GM21723 (cell line): ENCODE results near the gene LMTK2.
"Not testable (repeated sequence)": the region's sequence is repeated elsewhere in the genome, so short reads cannot be mapped to it uniquely, and the experiment has no call there.

Source experiments
- ATAC-seq: cut with Tn5 transposase; IDR thresholded peaks from one replicate; pipeline ENCODE4 v1.9.1; 2021; ENCODE audit warnings: mild to moderate bottlenecking, moderate library complexity; ENCODE audit not compliant: unreplicated experiment

The LMTK2 gene

GRCh38 chr7:98215561-98216495, 109.2 kb downstream of the LMTK2 start:
- ATAC-seq = no peak

DNA sequence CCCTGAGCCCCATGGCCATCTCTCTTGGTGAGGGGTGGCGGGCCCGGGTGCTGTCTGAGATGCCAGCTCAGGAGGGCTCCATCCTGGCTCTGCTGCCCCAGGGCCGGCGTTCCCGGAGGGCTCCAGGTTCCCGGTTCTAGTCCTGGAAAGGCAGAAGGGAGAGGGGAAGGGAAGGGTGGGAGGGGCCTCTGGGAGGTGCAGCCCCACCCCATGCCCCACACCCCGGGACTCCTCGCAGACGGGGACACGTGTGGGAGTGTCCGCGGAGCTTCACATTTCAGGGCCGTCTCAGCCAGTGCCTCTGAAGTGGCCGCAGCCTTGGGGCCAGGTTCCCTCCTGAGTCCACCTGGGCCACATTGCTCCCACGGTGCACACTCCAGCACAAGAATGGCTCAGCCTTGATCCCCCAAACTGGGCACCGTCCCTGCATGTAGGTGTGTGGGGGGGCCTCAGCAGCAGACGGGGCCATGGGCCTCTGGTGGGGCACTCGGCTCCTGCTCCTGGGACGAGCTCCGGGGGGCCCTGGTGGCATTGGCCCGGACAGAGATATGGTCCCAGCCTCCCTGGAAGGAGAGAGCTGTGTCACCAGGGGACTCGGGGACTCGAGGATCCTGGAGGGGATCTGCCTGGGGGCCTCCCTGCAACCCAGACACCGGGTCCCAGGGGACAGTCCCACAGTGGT, 110.4 kb downstream of the LMTK2 start:
- no peak for ATAC-seq

GRCh38 chr7:98217623-98218582, 111.2 kb downstream of the LMTK2 start:
- no peak for ATAC-seq

- ATAC-seq = not testable (repeated sequence)
These were observed 112.7 kb downstream of the LMTK2 start for GRCh38 chr7:98219382-98219781.

DNA sequence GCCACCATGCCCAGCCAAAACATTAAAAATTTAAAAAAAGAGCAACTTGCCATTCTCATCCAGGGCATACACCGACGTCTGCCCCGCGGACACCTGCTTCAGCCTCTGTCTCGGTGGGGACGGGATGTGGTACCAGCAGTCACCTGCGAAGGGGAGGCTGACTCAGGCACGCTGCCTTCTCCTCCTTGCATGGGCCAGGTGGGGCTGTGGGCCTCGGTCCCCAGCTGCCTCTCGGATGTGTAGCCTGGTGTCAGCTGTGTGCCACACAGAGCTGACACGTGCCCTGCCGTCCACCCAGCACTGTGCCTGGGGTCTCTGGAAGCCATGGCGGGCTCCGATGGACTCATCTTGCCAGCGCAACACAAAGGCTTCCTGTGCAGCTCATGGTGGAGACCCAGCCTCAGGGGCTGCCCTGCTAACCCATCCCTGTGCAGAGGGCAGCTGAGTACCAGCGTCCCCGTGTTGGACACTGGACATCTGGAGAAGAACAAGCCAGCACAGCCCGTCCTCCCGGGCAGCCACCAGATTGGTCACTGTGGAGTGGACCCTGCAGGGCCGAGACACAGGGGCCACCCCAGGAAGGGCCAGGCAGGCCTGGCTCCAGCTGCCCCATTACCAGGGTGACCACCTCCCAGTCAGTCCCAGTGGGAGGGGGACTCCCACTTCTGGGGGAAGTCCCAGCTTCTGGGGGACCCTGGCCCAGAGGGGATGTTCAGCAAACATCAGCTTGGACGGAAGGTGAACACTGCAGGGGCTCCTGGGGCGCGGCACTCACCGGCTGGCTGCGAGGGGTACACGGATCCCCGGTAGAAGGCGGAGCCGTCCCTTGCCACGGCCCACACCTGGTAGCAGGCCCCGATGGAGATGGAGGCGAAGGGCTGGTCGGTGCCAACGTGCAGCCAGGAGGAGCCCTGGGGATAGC, 115.2 kb downstream of the LMTK2 start:
- ATAC-seq = no peak

- ATAC-seq = no peak
These were observed 116.0 kb downstream of the LMTK2 start for GRCh38 chr7:98222533-98223195.

DNA sequence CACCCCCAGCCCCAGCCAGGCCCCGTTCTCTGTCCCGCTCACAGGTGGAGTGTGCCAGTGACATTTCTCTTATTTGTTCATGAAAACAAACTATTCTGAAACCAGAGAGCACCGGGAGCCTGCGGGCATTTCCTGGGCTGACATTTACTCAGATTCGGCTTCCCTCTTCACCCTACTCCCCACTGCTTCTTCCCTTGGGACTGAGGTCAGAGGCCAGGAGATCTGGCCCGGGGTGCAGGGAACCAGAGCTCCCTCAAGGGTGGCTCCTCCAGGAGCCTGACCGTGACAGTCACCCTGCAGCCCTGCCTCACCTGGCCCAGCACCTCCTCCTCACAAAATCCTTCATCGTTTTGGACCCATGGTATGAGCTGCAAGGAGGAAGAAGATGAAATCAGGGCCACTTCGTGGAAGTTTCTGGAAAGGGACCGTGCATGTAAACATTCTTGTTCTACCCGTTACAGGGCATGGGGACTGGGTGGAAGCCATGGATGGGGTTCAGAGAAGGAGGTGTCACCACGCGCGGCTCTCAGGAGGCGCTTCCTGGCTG, 116.8 kb downstream of the LMTK2 start:
- no peak for ATAC-seq

- ATAC-seq = no peak
These were observed 117.4 kb downstream of the LMTK2 start for GRCh38 chr7:98223898-98224700.

DNA sequence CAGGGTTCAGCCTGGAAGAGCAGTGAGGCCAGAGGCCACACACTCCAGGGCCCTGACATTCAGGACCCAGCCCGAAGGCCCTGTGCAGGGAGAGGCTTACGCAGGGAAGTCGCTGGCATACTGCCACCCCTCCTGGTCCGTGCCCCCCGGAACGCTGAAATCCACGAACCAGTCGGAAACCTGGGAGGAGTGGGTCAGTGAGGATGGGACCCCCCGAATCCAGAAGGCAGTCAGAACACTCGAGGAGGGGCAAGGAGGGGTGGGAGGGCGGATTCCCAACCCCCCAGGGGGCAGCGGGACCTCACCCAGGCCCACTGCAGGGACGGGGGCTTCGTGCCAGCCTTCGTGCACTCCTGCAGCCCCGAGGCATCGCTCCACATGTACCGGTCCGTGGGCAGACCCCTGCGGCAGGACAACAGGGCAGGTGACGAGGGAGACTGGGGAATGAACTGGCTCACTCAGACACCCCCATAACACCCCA, 118.1 kb downstream of the LMTK2 start:
- no peak for ATAC-seq

- no peak for ATAC-seq
These were observed 119.4 kb downstream of the LMTK2 start for GRCh38 chr7:98225913-98226614.

- no peak for ATAC-seq
These were observed 121.3 kb downstream of the LMTK2 start for GRCh38 chr7:98227939-98228338.

- no peak for ATAC-seq
These were observed 122.1 kb downstream of the LMTK2 start for GRCh38 chr7:98228801-98229200.

DNA sequence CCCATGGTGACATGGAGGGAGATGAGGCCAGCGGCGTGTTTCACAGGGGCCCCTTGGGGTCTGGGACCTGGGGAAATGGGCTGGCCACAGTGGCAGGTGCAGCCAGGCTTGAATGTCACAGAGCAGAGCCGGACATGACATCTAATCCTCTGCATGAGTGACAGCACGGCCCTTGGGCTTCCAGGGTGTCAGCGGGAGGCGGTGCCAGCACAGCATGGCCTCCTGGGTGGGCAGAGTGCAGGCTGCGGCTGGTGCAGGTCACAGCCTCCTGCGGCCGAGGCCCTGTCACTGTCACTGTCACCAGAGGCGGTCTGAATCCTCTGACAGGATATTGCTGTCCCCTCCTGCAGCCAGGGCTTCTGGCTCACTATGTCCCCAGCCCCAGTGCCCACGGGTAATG, 122.8 kb downstream of the LMTK2 start:
- no peak for ATAC-seq

DNA sequence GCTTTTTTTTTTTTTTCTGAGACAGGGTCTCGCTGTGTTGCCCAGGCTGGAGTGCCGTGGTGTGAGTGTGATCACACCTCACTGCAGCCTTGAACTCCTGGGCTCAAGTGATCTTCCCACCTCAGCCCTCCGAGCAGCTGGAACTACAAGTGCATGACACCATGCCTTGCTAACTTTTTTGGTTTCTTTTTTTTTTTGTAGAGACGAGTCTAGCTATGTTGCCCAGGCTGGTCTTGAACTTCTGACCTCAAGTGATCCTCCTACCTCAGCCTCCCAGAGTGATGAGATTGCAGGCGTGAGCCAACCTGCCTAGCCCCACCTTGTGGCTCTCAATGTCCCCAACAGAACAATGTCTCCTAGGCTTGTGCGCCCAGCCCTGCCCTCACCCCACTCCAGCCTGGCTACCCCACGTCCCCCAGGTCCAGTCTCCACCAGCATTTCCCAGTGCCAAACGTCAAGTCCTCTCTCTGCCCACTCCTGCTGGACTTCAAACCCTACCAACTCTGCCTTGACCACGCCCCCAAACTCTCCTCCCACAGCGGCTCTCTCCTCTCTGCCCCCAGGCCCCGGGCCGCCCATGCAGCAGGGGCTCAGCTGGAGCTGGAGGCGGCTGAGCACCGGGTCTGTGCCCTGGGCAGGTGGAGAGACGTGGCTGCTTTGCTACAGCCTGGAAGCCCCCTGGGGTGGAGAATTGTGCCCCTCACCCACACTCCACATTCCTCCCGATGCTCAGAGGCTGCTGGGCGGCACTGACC, 123.5 kb downstream of the LMTK2 start:
- ATAC-seq = no peak

DNA sequence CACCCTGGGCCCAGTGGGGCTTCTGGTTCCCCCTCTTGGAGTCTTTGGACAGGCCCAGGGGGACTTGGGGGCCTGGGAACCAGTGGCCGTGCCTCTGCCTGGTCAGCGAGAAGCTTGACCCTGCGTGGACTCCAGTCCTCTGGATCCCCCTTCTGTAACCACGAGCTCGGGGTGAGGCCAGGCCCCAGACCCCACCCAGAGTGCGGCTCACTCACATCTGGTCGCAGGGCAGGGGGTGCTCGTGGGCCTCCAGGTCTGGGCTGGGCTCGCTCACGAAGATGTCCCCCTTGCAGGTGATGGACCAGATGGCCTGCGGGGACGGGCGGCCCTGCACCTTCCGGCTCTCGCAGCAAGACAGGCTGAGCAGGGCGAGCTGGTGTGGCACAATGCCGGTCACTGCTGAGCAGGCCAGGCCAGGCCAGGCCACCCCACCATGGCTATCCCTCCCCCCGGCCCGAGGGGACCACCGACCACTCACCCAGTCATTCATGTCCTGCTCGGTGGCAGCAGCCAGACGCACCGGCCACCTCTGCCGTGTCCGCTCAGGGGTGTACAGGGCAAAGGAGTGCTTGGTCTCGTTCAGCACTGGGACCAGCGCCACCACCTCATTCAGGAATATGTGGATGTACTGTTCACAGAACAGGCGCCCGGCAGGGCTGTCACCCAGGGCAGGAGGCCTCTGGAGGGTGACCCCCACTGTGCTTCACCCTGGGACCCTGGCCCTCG, 124.2 kb downstream of the LMTK2 start:
- ATAC-seq = no peak
